ENCODE results near the gene NLRP9.

- TF ChIP-seq CTCF (IDR thresholded peaks at IDR 0.05) (no peak), ETV6 (CRISPR knock-in tag; IDR thresholded peaks at IDR 0.05) (no peak), NR2C2 (CRISPR knock-in tag; IDR thresholded peaks at IDR 0.05) (no peak), MAX (CRISPR knock-in tag; IDR thresholded peaks at IDR 0.05) (no peak), ATF1 (CRISPR knock-in tag; IDR thresholded peaks at IDR 0.05) (no peak), GABPB1 (CRISPR knock-in tag; IDR thresholded peaks at IDR 0.05) (no peak), NFE2L1 (CRISPR knock-in tag; IDR thresholded peaks at IDR 0.05) (no peak), ATF3 (CRISPR knock-in tag; conservative IDR thresholded peaks at IDR 0.05) (no peak), IRF1 (CRISPR knock-in tag; IDR thresholded peaks at IDR 0.05) (no peak)
Measured at GRCh38 chr19:55705972-55706371, 32.2 kb downstream of the NLRP9 start.
